GM12878 (cell line): ENCODE measurements around the gene DQX1. TPM values are rescaled to one million over a fixed set of nuclear protein-coding genes. Genes with fewer than 3 reads are reported as not detected.
A peak's percentile ranks its signal among the peaks of the same experiment; 100 is the strongest.

Experiments
- ATAC-seq: fragments of 200-7000 bp; cut with Tn5 transposase; 3 replicates; pipeline ENCODE4 v1.9.1; 2020; ENCODE audit warnings: mild to moderate bottlenecking, moderate library complexity
- BruUV-seq: library from RNA; stranded (reverse); fragments of 400-500 nt; replicated peaks from 2 replicates; lab custom pipeline; 2021; lab: Mats Ljungman, UMichigan
- CTCF ChIA-PET: fragments of 300-600 bp; sonication (Branson Sonifier 250); formaldehyde crosslinking; extraction: SDS; loops from one replicate; lab custom pipeline; 2021; ENCODE audit warnings: inconsistent platforms; lab: Yijun Ruan, JAX
- POLR2A ChIA-PET: fragments of 350-600 bp; formaldehyde crosslinking; extraction: SDS; loops from one replicate; lab custom pipeline; 2021; ENCODE audit warnings: inconsistent platforms; lab: Charles Lee
- RAD21 ChIA-PET: fragments of 300-600 bp; sonication (Branson Sonifier 250); formaldehyde crosslinking; loops from one replicate; lab custom pipeline; 2023; ENCODE audit warnings: antibody characterized with exemption; ENCODE audit not compliant: unreplicated experiment; lab: Charles Lee
- SMC1A ChIA-PET: fragments of 300-600 bp; sonication (Branson Sonifier 250); formaldehyde crosslinking; loops from one replicate; lab custom pipeline; 2023; ENCODE audit not compliant: unreplicated experiment, uncharacterized antibody; lab: Charles Lee
- DNase-seq: peaks from one replicate; pipeline ENCODE4 v3.0.0-alpha.2; 2011; ENCODE audit warnings: low read depth, low spot score
- FAIRE-seq: peaks from 3 replicates; lab custom pipeline; 2011; peaks lifted over from hg19 to GRCh38; lab: Jason Lieb, UNC
- H2AFZ ChIP-seq: 2 replicates; pipeline ENCODE4 v1.6.0; 2011; ENCODE audit warnings: low read depth, low read length, control low read depth; ENCODE audit not compliant: control insufficient read depth
- H3K27ac ChIP-seq: 2 replicates; pipeline ENCODE4 v1.5.1; 2011; ENCODE audit warnings: control low read depth; ENCODE audit not compliant: control insufficient read depth, insufficient read depth
- H3K27me3 ChIP-seq, 2 experiments: replicated peaks in 1 of 2; 2 replicates each; pipeline versions ENCODE4 v1.6.0 to v1.6.1; 2011; ENCODE audit warnings: low read length in 1 of 2; ENCODE audit not compliant: control insufficient read depth in 2 of 2, insufficient read depth in 2 of 2
- H3K36me3 ChIP-seq, 2 experiments: 2 replicates each; pipeline ENCODE4 v1.5.1; 2011; ENCODE audit warnings: low read length in 1 of 2; ENCODE audit not compliant: control insufficient read depth in 2 of 2, insufficient read depth in 2 of 2
- H3K4me1 ChIP-seq: 2 replicates; pipeline ENCODE4 v1.6.1; 2011; ENCODE audit warnings: mild to moderate bottlenecking, low read length, moderate library complexity, mixed read lengths; ENCODE audit not compliant: control insufficient read depth, insufficient read depth
- H3K4me2 ChIP-seq: 2 replicates; pipeline ENCODE4 v1.6.0; 2011; ENCODE audit warnings: control low read depth; ENCODE audit not compliant: control insufficient read depth, insufficient read depth
- H3K4me3 ChIP-seq: fragments of 200-600 bp; sonication (generic); 2 replicates; pipeline ENCODE4 v1.5.1; 2016
- H3K79me2 ChIP-seq: 2 replicates; pipeline ENCODE4 v1.6.0; 2011; ENCODE audit warnings: low read length; ENCODE audit not compliant: control insufficient read depth, insufficient read depth
- H3K9ac ChIP-seq: 2 replicates; pipeline ENCODE4 v1.8.0; 2011; ENCODE audit warnings: low read length, control low read depth, mixed read lengths; ENCODE audit not compliant: control insufficient read depth, insufficient read depth
- H3K9me3 ChIP-seq: replicated peaks from 3 replicates; pipeline ENCODE4 v1.5.1; 2011; ENCODE audit warnings: mild to moderate bottlenecking, low read length; ENCODE audit not compliant: control insufficient read depth, insufficient read depth
- H4K20me1 ChIP-seq: 2 replicates; pipeline ENCODE4 v1.6.0; 2011; ENCODE audit not compliant: control insufficient read depth, insufficient read depth
- ATF2 ChIP-seq: IDR thresholded peaks from 2 replicates; pipeline ENCODE4 v1.6.1; 2012; ENCODE audit warnings: low read length, inconsistent platforms
- CHD4 ChIP-seq: fragments of 200-600 bp; sonication (generic); IDR thresholded peaks from 2 replicates; pipeline ENCODE4 v1.6.1; 2016; ENCODE audit warnings: mild to moderate bottlenecking
- ETV6 ChIP-seq, 2 experiments: fragments of 450-650 bp in 1 of 2; IDR thresholded peaks in 1 of 2; conservative IDR thresholded peaks in 1 of 2; 2 replicates each; pipeline ENCODE4 v1.6.1; 2014; ENCODE audit warnings: antibody characterized with exemption in 1 of 2, borderline replicate concordance in 1 of 2, low read depth in 1 of 2, mild to moderate bottlenecking in 1 of 2, moderate library complexity in 1 of 2
- IKZF1 ChIP-seq: fragments of 450-650 bp; conservative IDR thresholded peaks from 2 replicates; pipeline ENCODE4 v1.6.1; 2017; ENCODE audit warnings: antibody characterized with exemption, mild to moderate bottlenecking
- KLF5 ChIP-seq: fragments of 450-650 bp; IDR thresholded peaks from 2 replicates; pipeline ENCODE4 v1.6.1; 2014; ENCODE audit warnings: mild to moderate bottlenecking; ENCODE audit not compliant: partially characterized antibody
- LARP7 ChIP-seq: fragments of 450-650 bp; IDR thresholded peaks from 2 replicates; pipeline ENCODE4 v1.6.1; 2017; ENCODE audit warnings: mild to moderate bottlenecking
- MTA2 ChIP-seq: fragments of 450-650 bp; IDR thresholded peaks from 2 replicates; pipeline ENCODE4 v1.6.1; 2016; ENCODE audit warnings: low read depth, mild to moderate bottlenecking, moderate library complexity
- MYC ChIP-seq: IDR thresholded peaks from 2 replicates; pipeline ENCODE4 v1.6.1; 2011; ENCODE audit warnings: mild to moderate bottlenecking, low read length, moderate library complexity, inconsistent platforms; ENCODE audit not compliant: insufficient read depth, insufficient replicate concordance, insufficient read length, severe bottlenecking
- RAD51 ChIP-seq: fragments of 450-650 bp; IDR thresholded peaks from 2 replicates; pipeline ENCODE4 v1.6.1; 2016; ENCODE audit warnings: moderate library complexity, mild to moderate bottlenecking, inconsistent platforms
- SP1 ChIP-seq: IDR thresholded peaks from one replicate; pipeline ENCODE4 v1.6.1; 2011; ENCODE audit warnings: low read depth, low read length
- TBL1XR1 ChIP-seq: IDR thresholded peaks from 2 replicates; pipeline ENCODE4 v1.6.1; 2012; ENCODE audit warnings: low read depth, low read length, improper control_type of control experiment
- YBX1 ChIP-seq: fragments of 450-650 bp; IDR thresholded peaks from 2 replicates; pipeline ENCODE4 v1.6.1; 2016; ENCODE audit warnings: antibody characterized with exemption
- ZNF207 ChIP-seq: fragments of 450-650 bp; IDR thresholded peaks from 2 replicates; pipeline ENCODE4 v1.6.1; 2014; ENCODE audit warnings: antibody characterized with exemption, mild to moderate bottlenecking, borderline replicate concordance
- ZNF24 ChIP-seq: fragments of 450-650 bp; IDR thresholded peaks from 2 replicates; pipeline ENCODE4 v1.6.1; 2017; ENCODE audit warnings: antibody characterized with exemption, mild to moderate bottlenecking
- ZNF622 ChIP-seq: fragments of 450-650 bp; IDR thresholded peaks from 2 replicates; pipeline ENCODE4 v1.6.1; 2017; ENCODE audit warnings: mild to moderate bottlenecking, inconsistent platforms
- ZNF687 ChIP-seq: fragments of 450-650 bp; IDR thresholded peaks from 2 replicates; pipeline ENCODE4 v1.6.1; 2017; ENCODE audit warnings: mild to moderate bottlenecking, moderate library complexity
- ZSCAN29 ChIP-seq: fragments of 450-650 bp; IDR thresholded peaks from 2 replicates; pipeline ENCODE4 v1.6.1; 2017; ENCODE audit warnings: mild to moderate bottlenecking, moderate library complexity
- whole genome bisulfite sequencing: methylation state at CpG from one replicate; pipeline ENCODE4 v1.1.6; 2016; ENCODE audit warnings: low lambda C conversion rate; ENCODE audit not compliant: insufficient replicate concordance, insufficient coverage; ENCODE audit errors: missing lambda C conversion rate; 5-methylcytosine and 5-hydroxymethylcytosine counted together
- in situ Hi-C: fragments of 300-500 bp; cut with MboI; formaldehyde crosslinking; loops from 9 replicates; pipeline ENCODE4 v1.14.3; 2018; ENCODE audit warnings: mixed read lengths
- intact Hi-C: fragments of 100-400 bp; cut with micrococcal nuclease; formaldehyde crosslinking; loops from one replicate; pipeline ENCODE4 v1.14.2; 2022; ENCODE audit not compliant: unreplicated experiment
- polyA plus RNA-seq, 11 experiments: library from polyadenylated mRNA; depleted of rRNA in 4 of 11; unstranded in 6 of 11; stranded (reverse) in 5 of 11; fragments of >200 nt; fragmentation: Nextera tagmentation in 4 of 11; fragmentation: Illumina TruSeq in 1 of 11; extraction: Ambion mirVana in 4 of 11; extraction: Trizol in 1 of 11; gene quantifications; 1 replicate in 1 of 11; 2 replicates in 10 of 11; pipeline versions ENCODE4 v1.2.1 to v1.2.3, GENCODE V29; 2011 to 2016; ENCODE audit warnings: inconsistent platforms in 2 of 11, missing spikeins in 2 of 11, low read depth in 1 of 11
- total RNA-seq, 4 experiments: library from RNA; depleted of rRNA in 3 of 4; stranded (reverse); fragments of >200 nt in 3 of 4; fragmentation: Illumina TruSeq in 1 of 4; extraction: Trizol in 1 of 4; gene quantifications; 2 replicates each; pipeline versions ENCODE4 v1.2.1 to v1.2.3, GENCODE V29; 2013 to 2021
- TF ChIP-seq, protein P1 (sequence below): IDR thresholded peaks from 2 replicates; pipeline ENCODE4 v1.6.1; 2012; ENCODE audit warnings: low read depth, low read length, improper control_type of control experiment

Gene DQX1
- total and polyA plus RNA-seq, 10 of the 15 experiments (the other 5 are each of a cell fraction or from before 2014, with no cell fraction given): 0.34 to 2.1 (median 0.86) TPM

DNA sequence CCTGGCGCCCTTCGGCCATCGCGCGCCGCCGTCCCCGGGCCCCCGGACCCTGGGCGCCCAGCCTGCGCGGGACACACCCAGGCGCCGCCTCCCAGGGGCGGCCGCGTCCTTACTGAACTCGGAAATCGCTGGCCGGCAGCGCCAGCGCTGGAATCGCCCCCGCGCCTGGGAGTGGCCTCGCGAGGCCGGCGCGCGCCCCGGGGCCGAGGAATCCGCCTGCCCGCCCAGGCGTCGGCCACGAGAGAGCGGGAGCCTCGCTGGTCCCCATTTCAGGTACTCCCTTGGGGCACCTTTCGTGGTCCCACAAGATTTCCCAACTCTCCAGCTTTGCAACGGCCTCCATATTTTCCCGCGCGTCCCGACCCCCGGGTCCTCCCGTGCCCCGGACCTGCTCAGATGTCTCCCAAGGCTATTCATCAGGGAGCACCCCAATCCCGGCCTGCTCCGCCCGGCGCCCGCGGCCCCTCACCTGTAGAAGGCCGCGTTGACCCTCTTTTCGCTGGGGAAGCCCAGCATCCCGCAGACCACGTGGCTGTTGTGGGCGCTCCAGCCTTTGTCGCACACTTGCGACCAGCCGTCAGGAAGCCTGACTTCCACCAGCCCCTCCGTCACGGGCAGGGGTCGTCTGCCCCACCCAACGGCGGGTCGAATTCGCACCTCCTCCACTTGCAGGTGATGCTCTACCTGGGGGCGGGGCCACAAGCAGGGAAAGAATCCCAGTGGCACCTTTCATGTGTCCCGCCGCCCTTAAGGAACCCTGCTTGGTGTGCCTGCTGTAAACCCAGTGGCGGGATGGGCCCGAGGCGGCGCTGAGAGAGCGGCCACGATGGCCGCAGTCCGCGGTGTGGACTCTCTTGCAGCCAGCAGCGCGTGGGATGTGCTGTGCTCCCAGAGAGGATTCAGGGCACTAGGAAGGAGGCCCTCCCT is 23.1 kb upstream of the DQX1 start:
- H3K4me2 ChIP-seq: peak overlapping the region; percentile 95
- ATAC-seq: peak; percentile 57
- peak overlapping the region; percentile 82 for H3K9ac ChIP-seq
- H3K4me1 ChIP-seq: peaks cover 33% of the 10 kb centered on the region
- intact Hi-C loops: no loop called here
- POLR2A ChIA-PET: interaction anchor here (1.3 to 17.8 kb wide), 6 partner anchors 10 to 42 kb away, joined by 3 to 441 read pairs (median 6); partner anchors contain the start of genes AUP1, HTRA2 and PCGF1
- H3K79me2 ChIP-seq: peaks cover 69% of the 10 kb centered on the region
- H3K27me3 ChIP-seq: no peaks in the 10 kb centered on the region
- H3K4me3 ChIP-seq: peak overlapping the region; percentile 95
- in situ Hi-C loops: no loop called here
- H2AFZ ChIP-seq: peak overlapping the region; percentile 71
- peak overlapping the region; percentile 67 for H3K27ac ChIP-seq
- no peaks in the 10 kb centered on the region; a peak in 1 of 4 replicates for H3K36me3 ChIP-seq
- BruUV-seq: TSS peak; percentile 67
- DNase-seq: no peak
- RAD21 ChIA-PET: interaction anchor here (0.6 to 8.6 kb wide), 7 partner anchors 19 to 91 kb away, joined by 3 to 96 read pairs (median 24); partner anchors contain the start of genes AUP1, HTRA2 and WBP1
- WGBS: 3% methylated on average over 85 of the region's 85 CpGs
- no peaks in the 10 kb centered on the region for H3K9me3 ChIP-seq
- FAIRE-seq: no peak
- no peaks in the 10 kb centered on the region for H4K20me1 ChIP-seq
- CTCF ChIA-PET: interaction anchor here (0.7 to 14.3 kb wide), 4 partner anchors 10 to 66 kb away, joined by 3 to 115 read pairs (median 52); partner anchors contain the start of genes AUP1, CCDC142, DQX1 and HTRA2
- SMC1A ChIA-PET: interaction anchor here (1.1 to 6.8 kb wide), 8 partner anchors 11 to 42 kb away, joined by 3 to 106 read pairs (median 38); partner anchors contain the start of genes AUP1 and HTRA2
- TF ChIP-seq MTA2 (no peak), TBL1XR1 (no peak), ZSCAN29 (0 out of 2 replicates have a peak, but pooled peaks have one; percentile 51), CHD4 (no peak), IKZF1 (peak; percentile 84), ZNF622 (no peak), ZNF24 (0 out of 2 replicates have a peak, but pooled peaks have one; percentile 34), ATF2 (no peak), RAD51 (peak; percentile 58), SP1 (no peak), ZNF207 (no peak), ETV6 (conservative IDR thresholded peaks at IDR 0.05 in 1 of 2, IDR thresholded peaks at IDR 0.05 in 1 of 2; ENCODE audit: borderline replicate concordance in 1 of 2, low read depth in 1 of 2) (no peak; a peak in 1 of 4 replicates), ZNF687 (0 out of 2 replicates have a peak, but pooled peaks have one; percentile 28), KLF5 (no peak), YBX1 (no peak), MYC (peak; percentile 76), LARP7 (peak; percentile 60)
- TF ChIP-seq, protein P1, sequence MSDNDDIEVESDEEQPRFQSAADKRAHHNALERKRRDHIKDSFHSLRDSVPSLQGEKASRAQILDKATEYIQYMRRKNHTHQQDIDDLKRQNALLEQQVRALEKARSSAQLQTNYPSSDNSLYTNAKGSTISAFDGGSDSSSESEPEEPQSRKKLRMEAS: peak; percentile 24; the same call in 1 of the 2 replicates
